GM19455 (cell line): ENCODE measurements around the gene AADAT.
"Not testable (repeated sequence)": the region's sequence is repeated elsewhere in the genome, so short reads cannot be mapped to it uniquely, and the experiment has no call there.

Experiments used
- ATAC-seq: cut with Tn5 transposase; IDR thresholded peaks from one replicate; pipeline ENCODE4 v1.9.1; 2021; ENCODE audit not compliant: unreplicated experiment

AADAT gene

DNA sequence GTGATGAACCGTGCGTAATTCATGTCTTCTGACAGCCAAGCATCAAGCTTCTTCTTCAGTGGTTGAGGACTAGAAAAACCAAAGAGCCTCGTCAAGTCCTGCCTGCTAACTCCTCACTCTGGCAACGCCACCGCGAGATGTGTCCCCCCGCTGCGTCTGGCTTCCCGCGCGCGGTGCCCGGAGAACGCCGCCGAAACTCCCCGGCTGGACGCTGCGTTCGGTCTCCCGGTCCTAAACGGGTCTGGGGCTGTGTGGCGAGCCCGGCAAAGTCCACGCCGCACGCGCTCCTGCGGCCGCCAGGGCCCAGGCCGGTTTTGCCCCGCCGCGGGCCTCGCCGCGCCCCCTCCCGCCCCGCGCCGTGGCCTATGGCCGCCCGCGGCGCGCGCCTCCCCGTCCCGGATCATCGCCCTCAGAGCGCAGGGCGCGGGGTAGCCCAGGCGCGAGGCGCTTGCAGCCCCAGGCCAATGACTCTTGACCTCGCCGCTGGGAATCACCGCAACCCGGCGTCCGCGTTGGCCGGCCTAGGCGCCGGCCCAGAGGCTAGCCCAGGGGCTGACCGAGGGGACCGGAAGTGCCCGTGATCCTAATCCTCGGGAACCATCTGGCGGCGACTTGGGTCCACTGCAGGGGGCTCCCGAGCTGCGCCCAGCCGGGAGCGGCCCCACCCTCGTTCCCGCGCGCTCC lies at the start of gene AADAT:
TSS of gene AADAT (minus strand) at position 289 of the 684 bp plus-strand sequence. CDS start at position 23, 266 bp downstream.
- peak; percentile 76 for ATAC-seq

DNA sequence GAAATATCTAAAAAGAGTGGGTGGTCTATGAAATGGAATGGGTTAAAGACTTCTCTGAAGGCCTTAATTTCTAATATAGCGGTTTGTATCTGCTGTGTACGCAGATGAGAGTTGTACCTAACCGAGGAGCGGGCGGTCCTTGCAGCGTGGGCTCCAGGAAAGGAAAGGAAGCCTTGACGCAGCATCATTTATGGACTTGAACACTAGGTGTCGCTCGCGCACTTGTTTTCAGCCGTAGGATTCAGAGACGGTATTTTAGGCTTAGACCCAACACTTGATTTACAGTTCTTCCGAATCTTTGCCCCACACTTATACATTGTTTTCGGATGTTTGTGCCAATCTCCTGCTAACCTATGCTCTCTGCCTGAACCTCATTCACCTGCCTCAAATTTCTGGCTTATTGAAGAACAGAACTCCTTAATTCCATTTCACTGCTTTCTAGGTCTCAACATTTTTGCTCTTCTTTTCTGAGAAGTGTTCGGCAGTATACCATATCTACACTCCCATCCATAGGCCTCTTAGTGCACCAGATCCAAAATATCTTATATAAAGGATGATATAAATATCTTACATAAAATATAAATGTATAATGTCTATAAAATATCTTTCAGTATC lies 48.9 kb upstream of the AADAT start:
- ATAC-seq, result peak; percentile 99

DNA sequence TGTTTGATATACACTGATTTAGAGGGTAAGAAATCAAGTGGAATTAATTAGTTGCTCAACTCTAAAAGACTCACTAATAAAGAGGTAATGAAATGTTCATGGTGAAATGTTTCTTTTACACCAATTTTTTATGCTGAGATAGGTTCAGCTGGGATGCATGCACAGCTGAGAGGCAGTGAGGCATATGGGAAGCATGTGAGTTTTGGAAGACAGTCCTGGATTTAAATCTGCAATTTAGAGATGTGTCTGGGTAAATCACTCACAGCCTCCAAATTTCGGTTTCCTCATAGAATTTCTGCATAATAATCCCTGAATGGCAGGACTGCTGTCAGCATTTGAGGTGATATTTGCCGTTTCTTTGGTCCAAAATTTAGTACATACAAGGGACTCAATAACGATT lies 48.2 kb upstream of the AADAT start:
- ATAC-seq, result no peak

DNA sequence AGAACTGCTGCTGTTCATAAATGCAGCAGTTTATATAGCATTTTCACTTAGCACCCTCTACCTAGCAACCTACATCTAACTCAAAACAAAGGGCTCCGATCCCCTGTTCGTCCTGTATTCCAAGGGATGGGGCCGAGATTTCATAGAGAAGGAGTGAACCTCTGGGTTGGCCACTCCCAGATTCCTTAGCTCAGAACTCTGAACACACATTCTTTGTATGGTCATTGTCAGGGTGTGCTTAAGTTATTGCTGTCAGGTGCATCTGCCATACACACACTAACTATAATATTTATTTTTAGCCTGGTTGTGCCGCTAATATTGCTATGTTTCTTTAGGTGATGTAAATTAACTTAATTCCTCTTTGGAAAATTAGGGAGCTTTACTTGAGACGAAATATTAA lies 47.7 kb upstream of the AADAT start:
- ATAC-seq, result no peak

DNA sequence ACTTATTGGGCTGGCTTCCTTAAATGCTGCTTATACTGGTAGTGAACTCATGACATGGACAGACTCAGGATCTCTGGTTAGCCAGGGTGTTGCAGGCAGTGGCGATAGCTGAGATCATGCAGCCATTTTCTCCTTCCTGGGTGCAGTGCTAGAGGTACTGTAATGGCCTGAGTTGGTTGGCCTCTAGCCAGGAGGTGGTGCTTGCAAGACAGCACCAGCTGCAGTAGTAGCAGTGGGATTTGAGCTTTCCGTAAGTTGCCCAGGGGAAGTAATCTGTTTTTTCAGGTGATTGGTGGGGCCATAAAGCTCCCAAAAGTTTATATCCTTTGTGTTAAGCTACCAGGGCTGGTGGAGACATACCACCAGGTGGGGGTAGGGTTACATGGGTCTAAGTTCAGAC lies 45.1 kb upstream of the AADAT start:
- ATAC-seq, result no peak

DNA sequence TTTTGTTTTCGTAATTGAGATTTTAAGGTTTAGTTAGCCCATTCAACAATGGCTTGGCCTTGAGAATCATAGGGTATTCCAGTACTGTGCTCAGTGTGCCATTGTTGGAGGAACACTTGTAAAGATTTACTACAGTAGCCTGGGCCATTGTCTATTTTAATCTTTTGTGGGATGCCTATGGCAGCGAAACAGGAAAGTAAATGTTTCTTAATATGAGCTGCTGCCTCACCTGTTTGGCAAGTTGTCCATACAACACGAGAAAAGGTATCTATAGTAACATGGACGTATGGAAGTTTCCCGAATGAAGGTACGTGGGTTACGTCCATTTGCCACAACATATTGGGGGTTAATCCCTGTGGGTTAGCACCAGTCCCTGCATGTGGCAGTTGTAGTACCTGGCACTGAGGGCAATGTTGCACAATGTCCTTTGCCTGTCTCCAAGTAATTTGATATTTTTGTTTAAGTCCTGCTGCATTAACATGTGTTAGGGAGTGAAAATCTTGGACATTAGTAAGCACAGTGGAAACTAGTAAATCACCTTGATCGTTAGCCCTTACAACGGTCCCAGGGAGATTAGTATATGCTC lies 38.6 kb upstream of the AADAT start:
- no peak for ATAC-seq

DNA sequence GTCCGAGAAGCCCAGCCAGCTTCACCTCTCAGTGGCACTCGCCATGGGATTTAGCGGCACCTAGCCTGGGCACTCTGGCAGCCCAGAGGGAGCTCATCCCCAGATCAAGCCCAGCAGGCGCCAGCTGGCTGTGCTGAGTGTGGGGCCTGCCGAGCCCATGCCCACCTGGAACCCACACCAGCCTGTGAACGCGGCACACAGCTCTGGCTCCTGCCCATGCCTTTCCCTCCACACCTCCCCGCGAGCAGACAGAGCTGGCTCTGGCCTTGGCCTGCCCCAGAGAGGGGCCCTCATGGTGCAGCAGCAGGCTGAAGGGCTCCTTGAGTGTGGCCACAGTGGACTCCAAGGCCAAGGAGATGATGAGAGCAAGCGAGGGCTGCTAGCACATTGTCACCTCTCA lies 38.0 kb upstream of the AADAT start:
- ATAC-seq, result no peak

DNA sequence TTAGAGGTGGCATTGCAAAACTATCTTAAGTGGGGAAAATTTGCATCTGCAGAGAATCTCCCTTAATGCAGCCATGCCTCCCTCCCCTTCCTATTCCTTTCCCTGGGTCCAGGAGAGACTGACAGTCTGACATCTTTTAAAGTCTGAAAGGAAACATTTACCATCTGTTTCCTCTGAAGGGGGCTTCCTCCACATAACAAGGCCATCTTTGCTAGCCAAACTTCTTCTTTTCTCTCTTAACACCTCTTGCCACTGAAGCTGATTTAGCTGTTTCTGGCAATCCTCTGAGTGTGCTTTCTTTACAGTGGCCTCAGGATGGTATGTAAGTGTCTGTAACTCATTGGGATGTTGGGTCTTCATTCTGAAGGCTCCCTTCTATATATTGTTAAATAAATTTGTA lies 34.6 kb upstream of the AADAT start:
- no peak for ATAC-seq

DNA sequence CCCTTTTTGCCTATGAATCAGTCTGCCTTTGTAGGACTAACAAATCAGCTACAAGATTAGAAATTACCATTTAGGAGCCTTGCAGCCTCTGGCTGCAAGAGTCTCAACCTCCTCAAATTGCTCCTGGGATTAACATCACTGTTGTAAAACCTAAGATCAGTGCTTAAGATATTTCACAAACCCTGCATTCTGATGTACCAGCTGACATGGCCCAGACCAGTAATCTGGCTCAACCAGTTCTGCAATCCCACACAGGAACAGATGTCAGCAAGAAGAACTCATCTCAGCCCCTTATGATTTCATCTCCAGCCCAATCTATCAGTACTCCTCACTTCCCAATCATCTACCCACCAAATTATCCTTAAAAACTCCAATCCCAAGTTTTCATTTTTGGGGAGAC lies 32.5 kb upstream of the AADAT start:
- ATAC-seq, result no peak

DNA sequence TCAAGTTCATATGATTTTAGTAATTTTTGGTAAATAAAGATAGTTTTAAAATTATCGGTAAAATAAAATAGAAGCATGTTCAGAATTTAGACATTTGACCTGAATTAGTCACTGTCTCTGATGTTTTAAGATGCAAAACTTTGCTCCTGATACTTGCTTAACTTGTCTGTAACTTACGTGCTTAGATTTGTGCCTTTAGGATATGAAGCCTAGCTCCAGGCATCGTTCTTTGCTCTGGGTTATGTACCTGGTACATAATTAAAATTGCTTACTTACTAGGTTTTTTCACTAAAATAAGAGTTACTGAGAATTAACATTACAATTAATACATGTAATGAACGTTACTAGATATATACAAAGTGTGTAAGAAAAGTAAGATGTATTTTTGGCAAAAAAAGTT lies 24.9 kb upstream of the AADAT start:
- no peak for ATAC-seq

DNA sequence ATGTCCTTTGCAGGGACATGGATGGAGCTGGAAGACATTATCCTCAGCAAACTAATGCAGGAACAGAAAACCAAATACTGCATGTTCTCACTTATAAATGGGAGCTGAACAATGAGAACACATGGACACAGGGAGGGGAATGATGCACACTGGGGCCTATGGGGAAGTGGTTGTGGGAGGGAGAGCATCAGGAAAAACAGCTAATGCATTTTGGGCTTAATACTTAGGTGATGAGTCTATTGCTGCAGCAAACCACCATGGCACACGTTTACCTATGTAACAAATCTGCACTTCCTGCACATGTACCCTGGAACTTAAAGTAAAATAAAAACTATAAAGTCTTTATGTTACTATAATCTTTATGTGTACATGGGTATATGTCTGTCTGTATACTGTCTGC lies 24.4 kb upstream of the AADAT start:
- ATAC-seq, result not testable (repeated sequence)

DNA sequence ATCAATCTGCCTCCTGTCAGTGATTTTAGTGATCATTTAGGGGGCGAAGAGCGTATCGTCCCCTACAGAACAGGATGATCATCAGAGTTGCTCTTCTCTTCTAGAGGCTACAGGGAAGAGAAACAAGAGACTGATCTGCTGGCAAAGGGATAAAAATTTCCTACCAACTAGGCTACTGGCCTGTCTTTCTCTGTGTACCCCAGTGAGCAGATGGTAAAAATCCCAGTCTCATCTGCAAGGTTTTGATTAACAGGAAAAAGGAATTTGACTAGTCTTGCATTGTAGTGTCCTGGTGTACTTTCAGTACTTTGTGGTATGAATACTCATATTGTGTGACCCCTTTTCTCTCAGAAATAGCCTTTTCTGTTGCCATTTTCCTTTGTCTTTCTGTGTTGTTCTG lies 21.8 kb upstream of the AADAT start:
- no peak for ATAC-seq

DNA sequence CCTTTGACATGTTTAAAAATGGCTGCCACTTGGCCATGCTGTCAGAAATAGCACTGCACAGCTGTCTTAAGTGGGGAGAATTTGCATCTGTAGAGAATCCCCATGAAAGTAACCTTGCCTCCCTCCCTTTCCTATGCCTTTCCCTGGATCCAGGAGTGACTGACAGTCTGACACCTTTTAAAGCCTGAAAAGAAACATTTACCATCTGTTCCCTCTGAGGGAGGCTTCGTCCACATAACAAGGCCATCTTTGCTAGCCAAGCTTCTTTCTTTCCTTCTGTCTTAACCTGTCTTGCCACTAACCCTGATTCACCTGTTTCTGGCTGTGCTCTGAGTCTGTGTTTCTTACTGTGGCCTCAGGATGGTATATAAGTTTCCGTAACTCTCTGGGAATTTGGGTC lies 21.3 kb upstream of the AADAT start:
- no peak for ATAC-seq

DNA sequence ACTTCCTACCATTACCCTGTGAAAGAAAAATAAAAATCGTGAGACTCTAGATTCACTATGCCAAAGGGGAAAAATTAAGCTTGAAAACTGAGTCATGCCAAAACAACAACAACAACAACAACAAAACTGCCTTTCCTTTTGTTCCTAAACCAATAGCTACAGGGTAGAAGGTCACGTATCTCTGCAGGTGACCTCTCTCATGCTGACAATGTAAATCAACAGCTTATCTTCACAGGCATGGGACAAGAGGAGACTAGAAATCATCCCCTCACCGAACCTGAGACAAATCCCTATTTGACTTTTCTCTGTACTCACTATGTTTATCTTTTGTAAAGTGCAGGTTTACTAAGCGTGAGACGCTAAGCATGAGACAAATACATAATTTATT lies 20.5 kb upstream of the AADAT start:
- ATAC-seq, result no peak

DNA sequence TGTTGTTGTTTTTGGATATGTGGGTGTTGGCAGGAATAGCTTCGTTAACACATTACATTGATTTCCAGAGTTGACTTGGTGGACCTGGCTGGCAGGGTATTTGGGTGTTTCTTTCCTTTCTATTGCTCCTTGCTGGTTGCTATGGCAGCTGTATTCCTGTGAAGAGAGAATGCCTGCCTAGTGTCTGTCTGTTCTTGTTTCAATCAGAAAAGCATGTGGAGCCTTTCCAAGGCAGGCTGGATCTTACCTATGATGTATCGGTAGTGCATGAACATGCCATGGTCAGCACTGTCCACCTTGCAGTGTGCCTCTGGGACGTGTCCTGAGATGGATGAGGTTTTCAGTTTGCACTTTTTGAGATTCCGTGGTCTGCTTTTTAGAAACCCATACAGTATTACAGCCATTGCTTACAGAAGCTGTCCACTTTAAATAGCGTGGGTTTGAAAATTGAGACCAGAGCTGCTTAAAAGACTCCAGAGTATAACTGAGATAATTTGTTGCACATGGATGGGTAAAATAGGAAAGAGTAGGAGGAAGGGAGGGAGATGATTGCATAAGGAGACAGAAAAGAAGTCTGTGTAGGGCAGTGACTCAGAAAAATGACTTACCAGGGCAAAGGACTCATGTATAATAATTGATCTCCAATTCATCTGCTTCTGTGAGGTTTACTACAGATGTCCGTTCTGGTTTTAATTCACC lies 20.0 kb upstream of the AADAT start:
- ATAC-seq, result no peak

DNA sequence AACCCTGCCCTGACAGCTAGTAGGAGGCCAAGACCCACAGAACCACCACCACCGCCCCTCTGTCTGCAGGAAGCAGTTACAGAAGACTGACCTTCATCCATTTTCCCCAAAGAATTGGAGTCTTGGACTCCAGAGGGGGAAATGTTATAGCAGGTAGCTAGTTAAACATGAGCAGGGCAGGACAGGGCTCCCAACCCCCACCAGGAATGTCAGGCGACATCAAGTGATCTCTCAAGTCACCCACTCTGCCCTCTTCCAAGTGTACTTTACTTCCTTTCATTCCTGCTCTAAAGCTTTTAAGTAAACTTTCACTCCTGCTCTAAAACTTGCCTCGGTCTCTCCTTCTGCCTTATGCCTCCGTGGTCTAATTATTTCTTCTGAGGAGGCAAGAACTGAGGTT lies 17.1 kb upstream of the AADAT start:
- no peak for ATAC-seq

DNA sequence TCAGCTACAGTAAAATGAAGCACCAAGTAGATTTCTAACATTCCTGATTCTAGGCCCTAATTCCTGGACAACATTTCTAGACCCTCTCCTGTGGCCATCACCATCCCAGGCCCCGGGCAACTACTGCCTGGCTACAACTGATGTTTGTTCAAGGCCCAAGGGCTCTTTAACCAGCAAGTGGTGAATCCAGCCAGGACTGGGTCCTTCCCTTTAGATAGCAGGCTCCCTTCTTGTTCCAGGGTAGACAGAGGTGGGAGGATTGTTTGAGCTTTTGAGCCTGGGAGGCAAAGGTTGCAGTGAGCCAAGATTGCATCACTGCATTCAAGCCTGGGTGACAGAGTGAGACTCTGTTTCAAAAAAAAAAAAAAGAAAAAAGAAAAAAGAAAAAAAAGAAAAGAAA lies 12.7 kb upstream of the AADAT start:
- no peak for ATAC-seq

DNA sequence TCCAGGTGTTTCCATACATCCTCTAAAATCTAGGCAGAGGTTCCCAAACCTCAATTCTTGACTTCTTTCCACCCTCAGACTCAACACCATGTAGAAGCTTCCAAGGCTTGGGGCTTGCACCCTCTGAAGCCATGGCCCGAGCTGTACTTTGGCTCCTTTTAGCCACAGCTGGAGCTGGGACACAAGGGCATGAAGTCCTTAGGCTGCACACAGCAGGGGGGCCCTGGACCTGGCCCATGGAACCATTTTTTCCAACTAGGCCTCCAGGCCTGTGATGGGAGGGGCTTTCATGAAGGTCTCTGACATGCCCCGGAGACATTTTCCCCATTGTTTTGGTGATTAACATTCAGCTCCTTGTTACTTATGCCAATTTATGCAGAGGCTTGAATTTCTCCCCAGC lies 8.4 kb upstream of the AADAT start:
- ATAC-seq, result not testable (repeated sequence)

DNA sequence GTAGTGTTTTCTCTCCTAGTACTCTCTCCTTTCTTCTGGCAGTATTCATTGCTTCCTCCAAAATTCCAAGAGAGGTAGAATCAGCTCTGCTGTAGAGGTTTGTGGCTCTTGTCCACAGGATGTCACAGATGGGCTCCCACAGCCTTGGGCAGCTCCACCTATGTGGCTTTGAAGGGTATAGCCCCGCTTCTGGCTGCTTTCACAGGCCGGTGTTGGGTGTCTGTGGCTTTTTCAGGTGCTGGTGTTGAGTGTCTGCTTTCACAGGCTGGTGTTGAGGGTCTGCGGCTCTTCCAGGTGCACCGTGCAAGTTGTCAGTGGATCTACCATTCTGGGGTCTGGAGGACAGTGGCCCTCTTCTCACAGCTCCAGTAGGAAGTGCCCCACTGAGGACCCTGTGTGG lies 7.9 kb upstream of the AADAT start:
- ATAC-seq, result no peak

DNA sequence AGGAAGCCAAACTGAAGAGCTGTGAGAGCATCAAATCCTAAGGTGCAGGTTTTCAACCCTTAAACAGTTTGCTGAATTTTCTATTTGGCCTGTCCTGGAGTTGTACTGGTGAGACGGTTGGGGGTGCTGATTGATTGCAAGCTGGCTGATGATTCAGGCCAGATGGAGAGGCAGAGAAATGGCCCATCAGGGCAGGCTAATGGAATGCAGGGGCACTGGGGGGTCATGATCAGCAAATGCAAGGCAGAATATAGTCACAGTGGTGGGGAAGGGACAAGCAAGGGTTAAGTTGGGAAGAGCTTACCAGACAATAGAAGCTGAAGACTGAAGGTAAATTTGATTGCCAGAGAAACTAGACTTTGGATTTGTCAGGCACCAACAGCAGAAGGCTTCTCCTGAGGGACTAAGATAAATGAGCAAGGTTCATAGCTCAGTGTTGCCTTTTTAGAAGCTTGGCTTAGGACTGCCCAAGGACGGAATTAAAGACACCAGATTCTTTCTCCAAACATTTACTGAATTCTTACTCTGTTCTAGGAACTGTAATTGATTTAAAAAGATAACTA lies 4.3 kb upstream of the AADAT start:
- no peak for ATAC-seq

DNA sequence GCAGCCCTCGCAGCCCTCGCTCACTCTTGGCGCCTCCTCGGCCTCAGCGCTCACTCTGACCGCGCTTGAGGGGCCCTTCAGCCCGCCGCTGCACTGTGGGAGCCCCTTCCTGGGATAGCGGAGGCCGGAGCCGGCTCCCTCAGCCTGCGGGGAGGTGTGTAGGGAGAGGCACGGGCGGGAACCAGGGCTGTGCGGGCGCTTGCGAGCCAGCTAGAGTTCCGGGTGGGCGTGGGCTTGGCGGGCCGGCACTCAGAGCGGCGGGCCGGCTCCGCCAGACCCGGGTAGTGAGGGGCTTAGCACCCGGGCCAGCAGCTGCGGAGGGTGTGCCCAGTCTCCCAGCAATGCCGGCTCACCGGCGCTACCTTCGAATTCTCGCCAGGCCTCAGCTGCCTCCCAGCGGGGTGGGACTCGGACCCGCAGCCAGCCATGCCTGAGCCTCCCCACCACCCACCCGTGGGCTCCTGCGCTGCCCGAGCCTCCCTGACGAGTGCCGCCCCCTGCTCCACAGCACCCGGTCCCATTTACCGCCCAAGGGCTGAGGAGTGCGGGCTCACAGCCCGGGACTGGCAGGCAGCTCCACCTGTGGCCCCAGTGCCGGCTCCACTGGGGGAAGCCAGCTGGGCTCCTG lies 1.4 kb upstream of the AADAT start:
- ATAC-seq, result no peak
